Astrocyte of the cerebellum (primary cell): ENCODE measurements around the gene ZNF536.
A peak's percentile ranks its signal among the peaks of the same experiment; 100 is the strongest.
"Not testable (repeated sequence)": the region's sequence is repeated elsewhere in the genome, so short reads cannot be mapped to it uniquely, and the experiment has no call there.

Experiments used
- DNase-seq: peaks from one replicate; pipeline ENCODE4 v3.0.0-alpha.2; 2011; ENCODE audit warnings: low read depth
- H3K4me3 ChIP-seq: 2 replicates; pipeline ENCODE4 v1.5.1; 2011; ENCODE audit warnings: mild to moderate bottlenecking, low read depth, low read length, moderate library complexity
- CTCF ChIP-seq: IDR thresholded peaks from 2 replicates; pipeline ENCODE4 v1.5.1; 2012; ENCODE audit warnings: low read length, low read depth, moderate library complexity, mild to moderate bottlenecking; ENCODE audit errors: missing control alignments
- in situ Hi-C: cut with HindIII; loops from 2 replicates; pipeline ENCODE4 v1.10.0; 2017; ENCODE audit warnings: low sequenced_read_pairs

The ZNF536 gene

GRCh38 chr19:30490760-30491159 is 118.6 kb downstream of the ZNF536 start:
- TF ChIP-seq CTCF: no peak
- in situ Hi-C loops: no loop called here
- DNase-seq: no peak
- no peak overlapping the region for H3K4me3 ChIP-seq

DNA sequence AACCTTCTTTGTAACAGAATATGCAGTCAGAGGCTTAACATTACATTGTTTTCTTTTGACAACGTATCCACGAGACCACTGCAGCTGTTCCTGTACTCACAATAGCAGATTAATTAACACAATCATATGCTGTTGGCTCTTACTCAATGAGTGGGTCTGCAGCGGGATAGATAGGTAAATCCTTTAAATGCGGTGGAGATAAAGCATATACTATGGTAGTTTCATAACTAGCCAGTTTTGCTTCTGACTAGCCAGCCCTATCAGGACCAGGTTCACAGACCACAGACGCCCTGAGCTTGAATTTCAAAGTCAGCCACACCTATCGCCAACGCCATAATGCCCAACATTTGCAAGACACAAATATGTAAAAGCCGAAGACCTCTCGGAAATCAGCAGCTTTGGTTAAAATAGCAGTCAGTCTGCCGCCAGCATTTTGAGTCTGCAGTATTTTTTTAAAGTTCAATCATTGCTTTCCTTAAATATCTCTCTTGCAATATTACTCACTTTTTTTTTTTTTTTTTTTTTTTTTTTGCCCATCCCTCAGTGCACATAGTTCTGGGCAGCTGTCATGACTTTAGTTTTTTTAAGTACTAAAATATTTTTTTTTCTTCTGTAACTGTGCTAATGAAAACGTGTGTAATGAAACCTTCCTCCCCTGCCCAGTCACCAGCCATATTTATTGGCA is 120.5 kb downstream of the ZNF536 start:
- in situ Hi-C loops: no loop called here
- no peak for TF ChIP-seq CTCF
- DNase-seq: no peak
- no peak overlapping the region for H3K4me3 ChIP-seq

DNA sequence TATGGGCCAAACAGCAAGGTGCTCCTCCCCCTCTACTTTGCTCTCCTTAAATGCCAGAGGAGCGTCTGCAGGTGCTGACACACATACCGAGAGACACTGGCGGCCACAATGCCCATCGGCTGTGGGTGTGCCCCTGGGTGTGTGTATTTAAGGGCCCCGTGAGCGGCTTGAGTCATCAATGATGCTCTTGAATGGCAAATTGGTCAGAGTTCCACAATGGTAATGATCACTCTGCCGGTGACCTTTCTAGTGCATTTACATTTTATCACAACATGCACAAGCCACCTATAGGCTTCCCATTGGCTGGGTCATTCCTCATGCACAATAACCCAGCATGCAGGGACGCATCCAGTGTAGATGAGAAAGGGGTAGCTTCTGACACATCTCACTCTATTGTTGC is 124.8 kb downstream of the ZNF536 start:
- no peak for DNase-seq
- TF ChIP-seq CTCF: no peak
- in situ Hi-C loops: no loop called here
- H3K4me3 ChIP-seq: no peak overlapping the region

DNA sequence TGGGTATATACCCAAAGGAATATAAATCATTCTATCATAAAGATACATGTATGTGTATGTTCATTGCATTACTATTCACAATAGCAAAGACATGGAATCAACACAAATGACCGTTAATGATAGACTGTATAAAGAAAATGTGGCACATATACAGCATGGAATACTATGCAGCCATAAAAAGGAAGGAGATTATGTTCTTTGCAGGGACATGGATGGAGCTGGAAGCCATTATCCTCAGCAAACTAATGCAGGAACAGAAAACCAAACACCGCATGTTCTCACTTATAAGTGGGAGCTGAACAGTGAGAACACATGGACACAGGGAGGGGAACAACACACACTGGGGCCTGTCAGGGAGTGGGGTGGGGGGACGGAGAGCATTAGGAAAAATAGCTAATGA is 125.9 kb downstream of the ZNF536 start:
- DNase-seq, in situ Hi-C loops, H3K4me3 ChIP-seq: not testable (repeated sequence)

DNA sequence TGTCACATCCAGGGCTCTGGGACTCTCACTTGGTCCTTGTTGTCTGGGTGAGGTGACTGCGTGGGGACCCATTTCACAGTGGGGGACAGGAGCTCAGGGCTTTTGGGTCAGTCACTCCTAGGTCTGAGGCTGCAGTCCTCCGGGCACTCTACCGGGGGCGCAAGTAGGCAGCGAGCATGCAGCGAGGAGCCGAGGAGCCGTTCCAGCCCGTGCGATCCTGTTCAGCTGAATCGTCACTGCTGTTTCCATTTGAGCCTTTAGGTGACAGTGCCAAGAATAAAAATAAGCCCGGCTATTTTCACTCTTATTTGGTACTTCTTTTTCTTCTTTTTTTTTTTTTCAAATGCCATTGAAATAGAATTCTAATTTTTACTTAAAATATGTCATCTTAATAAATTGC is 126.5 kb downstream of the ZNF536 start:
- no peak for DNase-seq
- no peak for TF ChIP-seq CTCF
- H3K4me3 ChIP-seq: no peak overlapping the region
- in situ Hi-C loops: no loop called here

DNA sequence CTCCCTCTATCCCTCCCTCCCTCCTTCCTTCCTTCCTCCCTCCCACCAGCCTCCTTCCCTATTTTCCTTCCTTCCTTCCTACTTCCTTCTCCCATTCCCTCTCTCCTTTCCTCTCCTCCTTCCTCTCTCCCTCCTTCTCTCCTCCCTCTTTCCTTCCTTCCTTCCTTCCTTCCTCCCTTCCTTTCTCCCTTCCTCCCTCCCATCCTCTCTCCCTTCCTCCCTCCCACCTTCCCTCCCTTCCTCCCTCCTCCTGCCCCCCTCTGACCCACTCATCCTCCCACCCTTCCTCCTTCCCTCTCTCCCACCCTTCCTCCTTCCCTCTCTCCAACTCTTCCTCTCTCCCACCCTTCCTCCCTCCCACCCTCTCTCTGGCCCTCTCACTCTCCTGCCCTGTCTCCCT is 132.1 kb downstream of the ZNF536 start:
- in situ Hi-C loops: no loop called here
- no peak for TF ChIP-seq CTCF
- no peak overlapping the region for H3K4me3 ChIP-seq
- DNase-seq: no peak

DNA sequence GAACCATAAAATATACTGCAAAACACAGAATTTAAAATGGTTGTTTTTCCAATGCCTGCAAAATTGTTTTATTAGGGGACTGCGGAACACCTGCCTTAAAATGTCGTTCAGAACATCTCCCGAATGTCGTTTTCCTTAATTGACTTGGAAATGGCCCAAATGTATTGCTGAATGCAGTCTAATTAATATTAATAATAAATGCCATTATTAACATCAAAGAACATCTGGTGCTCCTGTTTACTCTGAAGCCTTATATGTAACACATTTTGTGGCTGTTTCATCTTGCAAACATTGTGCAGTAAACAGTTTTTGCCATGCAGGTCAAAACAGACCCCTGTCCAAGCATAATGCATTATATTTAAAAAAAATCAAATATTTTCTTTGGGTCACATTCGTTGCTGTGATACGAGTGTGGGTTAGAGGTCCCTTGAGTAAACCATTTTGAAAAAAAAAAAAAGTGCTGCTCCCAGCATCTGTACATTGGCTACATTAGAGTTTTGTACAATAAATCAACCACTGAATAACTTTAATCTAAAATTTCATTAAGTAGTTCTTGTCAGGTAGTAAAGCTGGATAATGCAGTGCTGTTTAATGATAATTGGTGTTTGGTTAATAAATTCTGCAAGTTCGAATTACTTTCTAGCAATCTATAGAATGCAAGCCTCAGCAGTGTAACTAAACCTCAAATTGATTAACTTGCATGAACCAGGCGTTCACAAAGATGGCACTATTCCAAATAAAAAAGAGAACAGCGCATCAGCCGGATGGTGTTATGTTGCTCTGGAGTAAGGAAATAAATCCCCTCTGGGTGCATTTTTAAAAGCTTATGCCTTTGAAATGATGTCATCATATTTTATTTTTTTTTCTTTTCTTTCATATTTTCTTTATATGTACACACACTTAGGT is 140.2 kb downstream of the ZNF536 start:
- in situ Hi-C loops: no loop called here
- peak; percentile 6 for DNase-seq
- TF ChIP-seq CTCF: no peak
- H3K4me3 ChIP-seq: no peak overlapping the region
